ENCODE results near the gene ZBTB48.
"Not testable (repeated sequence)": the region's sequence is repeated elsewhere in the genome, so short reads cannot be mapped to it uniquely, and the experiment has no call there.

ZBTB48 gene

GRCh38 chr1:6554907-6555778 lies 24.7 kb upstream of the ZBTB48 start, which contains the start of gene TAS1R1:
TSS of gene TAS1R1 (plus strand) at chr1:6555307. CDS start at chr1:6555374, 67 bp downstream.
- in situ Hi-C loops (cut with HindIII; ENCODE audit: low pct_unique_long_range_greater_than_20kb, low sequenced_read_pairs) = no loop called here
- no peak for DNase-seq (ENCODE audit: low read depth in 1 of 2, low spot score in 1 of 2)
- no peak for TF ChIP-seq JUND (IDR thresholded peaks at IDR 0.05; ENCODE audit: low read depth)

GRCh38 chr1:6557597-6557996 lies 22.2 kb upstream of the ZBTB48 start:
- in situ Hi-C loops (cut with HindIII; ENCODE audit: low pct_unique_long_range_greater_than_20kb, low sequenced_read_pairs) = no loop called here
- no peak for TF ChIP-seq JUND (IDR thresholded peaks at IDR 0.05; ENCODE audit: low read depth)
- no peak for DNase-seq (ENCODE audit: low read depth in 1 of 2, low spot score in 1 of 2)

- in situ Hi-C loops (cut with HindIII; ENCODE audit: low pct_unique_long_range_greater_than_20kb, low sequenced_read_pairs); DNase-seq (ENCODE audit: low read depth in 1 of 2, low spot score in 1 of 2): not testable (repeated sequence)
Observed at GRCh38 chr1:6559161-6559560, 20.6 kb upstream of the ZBTB48 start.

GRCh38 chr1:6560267-6560666 lies 19.5 kb upstream of the ZBTB48 start:
- in situ Hi-C loops (cut with HindIII; ENCODE audit: low pct_unique_long_range_greater_than_20kb, low sequenced_read_pairs) = no loop called here
- DNase-seq (ENCODE audit: low read depth in 1 of 2, low spot score in 1 of 2) = no peak
- no peak for TF ChIP-seq JUND (IDR thresholded peaks at IDR 0.05; ENCODE audit: low read depth)

GRCh38 chr1:6569033-6569432 lies 10.8 kb upstream of the ZBTB48 start:
- in situ Hi-C loops (cut with HindIII; ENCODE audit: low pct_unique_long_range_greater_than_20kb, low sequenced_read_pairs) = no loop called here
- TF ChIP-seq JUND (IDR thresholded peaks at IDR 0.05; ENCODE audit: low read depth) = no peak
- DNase-seq (ENCODE audit: low read depth in 1 of 2, low spot score in 1 of 2) = no peak

- no peak for TF ChIP-seq JUND (IDR thresholded peaks at IDR 0.05; ENCODE audit: low read depth)
- in situ Hi-C loops (cut with HindIII; ENCODE audit: low pct_unique_long_range_greater_than_20kb, low sequenced_read_pairs) = no loop called here
- no peak for DNase-seq (ENCODE audit: low read depth in 1 of 2, low spot score in 1 of 2)
Observed at GRCh38 chr1:6570100-6570499, 9.7 kb upstream of the ZBTB48 start.

GRCh38 chr1:6570987-6571386 lies 8.8 kb upstream of the ZBTB48 start:
- no peak for TF ChIP-seq JUND (IDR thresholded peaks at IDR 0.05; ENCODE audit: low read depth)
- in situ Hi-C loops (cut with HindIII; ENCODE audit: low pct_unique_long_range_greater_than_20kb, low sequenced_read_pairs) = no loop called here
- no peak for DNase-seq (ENCODE audit: low read depth in 1 of 2, low spot score in 1 of 2)

- no peak for DNase-seq (ENCODE audit: low read depth in 1 of 2, low spot score in 1 of 2)
- TF ChIP-seq JUND (IDR thresholded peaks at IDR 0.05; ENCODE audit: low read depth) = no peak
- in situ Hi-C loops (cut with HindIII; ENCODE audit: low pct_unique_long_range_greater_than_20kb, low sequenced_read_pairs) = no loop called here
Observed at GRCh38 chr1:6572653-6573383, 7.0 kb upstream of the ZBTB48 start.

GRCh38 chr1:6574025-6574620 lies 5.7 kb upstream of the ZBTB48 start:
- in situ Hi-C loops (cut with HindIII; ENCODE audit: low pct_unique_long_range_greater_than_20kb, low sequenced_read_pairs) = no loop called here
- no peak for DNase-seq (ENCODE audit: low read depth in 1 of 2, low spot score in 1 of 2)

GRCh38 chr1:6574818-6575217 lies 5.0 kb upstream of the ZBTB48 start:
- no peak for TF ChIP-seq JUND (IDR thresholded peaks at IDR 0.05; ENCODE audit: low read depth)
- no peak for DNase-seq (ENCODE audit: low read depth in 1 of 2, low spot score in 1 of 2)
- in situ Hi-C loops (cut with HindIII; ENCODE audit: low pct_unique_long_range_greater_than_20kb, low sequenced_read_pairs) = no loop called here

More at GRCh38 chr1:6574025-6574620, 5.7 kb upstream of the ZBTB48 start:
- TF ChIP-seq JUND (IDR thresholded peaks at IDR 0.05; ENCODE audit: low read depth) = no peak

GRCh38 chr1:6577831-6578525 lies 1.8 kb upstream of the ZBTB48 start:
- no peak for DNase-seq (ENCODE audit: low read depth in 1 of 2, low spot score in 1 of 2)
- in situ Hi-C loops (cut with HindIII; ENCODE audit: low pct_unique_long_range_greater_than_20kb, low sequenced_read_pairs) = no loop called here
- TF ChIP-seq JUND (IDR thresholded peaks at IDR 0.05; ENCODE audit: low read depth) = no peak

GRCh38 chr1:6578624-6579373 lies 995 bp upstream of the ZBTB48 start:
- no peak for DNase-seq (ENCODE audit: low read depth in 1 of 2, low spot score in 1 of 2)
- in situ Hi-C loops (cut with HindIII; ENCODE audit: low pct_unique_long_range_greater_than_20kb, low sequenced_read_pairs) = no loop called here

More at GRCh38 chr1:6578624-6579373, 995 bp upstream of the ZBTB48 start:
- no peak for TF ChIP-seq JUND (IDR thresholded peaks at IDR 0.05; ENCODE audit: low read depth)
